Mesendoderm (in vitro differentiated cells): ENCODE data around the gene JAKMIP1.

Experiments used
- DNase-seq: peaks from one replicate; pipeline ENCODE4 v3.0.0; 2013
- H2AK5ac ChIP-seq: 2 replicates; pipeline ENCODE4 v1.6.1; 2013; ENCODE audit warnings: low read length, inconsistent platforms
- H2BK120ac ChIP-seq: 2 replicates; pipeline ENCODE4 v1.6.1; 2013; ENCODE audit warnings: low read depth, mild to moderate bottlenecking, low read length, moderate library complexity, mixed read lengths
- H2BK15ac ChIP-seq: replicated peaks from 2 replicates; pipeline ENCODE4 v1.6.1; 2013; ENCODE audit warnings: low read depth, mild to moderate bottlenecking, moderate library complexity
- H2BK5ac ChIP-seq: 2 replicates; pipeline ENCODE4 v1.6.1; 2013; ENCODE audit warnings: low read length, inconsistent platforms
- H3K18ac ChIP-seq: 2 replicates; pipeline ENCODE4 v1.6.1; 2013; ENCODE audit warnings: mild to moderate bottlenecking, low read length, mixed read lengths
- H3K23ac ChIP-seq: one replicate; pipeline ENCODE4 v1.6.1; 2013; ENCODE audit warnings: low read length
- H3K27ac ChIP-seq: 2 replicates; pipeline ENCODE4 v1.5.1; 2013; ENCODE audit warnings: low read depth, mild to moderate bottlenecking, inconsistent platforms, low read length, moderate library complexity
- H3K27me3 ChIP-seq: 2 replicates; pipeline ENCODE4 v1.6.1; 2013; ENCODE audit warnings: low read length, control low read depth, mild to moderate bottlenecking, inconsistent platforms; ENCODE audit not compliant: insufficient read depth, poor library complexity
- H3K36me3 ChIP-seq: 2 replicates; pipeline ENCODE4 v1.6.1; 2013; ENCODE audit warnings: low read length, inconsistent platforms; ENCODE audit not compliant: control insufficient read depth, insufficient read depth
- H3K4ac ChIP-seq: one replicate; pipeline ENCODE4 v1.6.1; 2013; ENCODE audit warnings: low read depth, mild to moderate bottlenecking, low read length, moderate library complexity
- H3K4me1 ChIP-seq: 2 replicates; pipeline ENCODE4 v1.6.1; 2013; ENCODE audit warnings: low read depth, low read length, inconsistent platforms; ENCODE audit not compliant: control insufficient read depth
- H3K4me2 ChIP-seq: 2 replicates; pipeline ENCODE4 v1.6.1; 2013; ENCODE audit warnings: low read length
- H3K4me3 ChIP-seq: 2 replicates; pipeline ENCODE4 v1.5.1; 2013; ENCODE audit warnings: mild to moderate bottlenecking, low read length
- H3K56ac ChIP-seq: one replicate; pipeline ENCODE4 v1.6.1; 2013; ENCODE audit warnings: low read length
- H3K79me1 ChIP-seq: 2 replicates; pipeline ENCODE4 v1.6.1; 2013; ENCODE audit warnings: low read length, inconsistent platforms
- H3K79me2 ChIP-seq: 2 replicates; pipeline ENCODE4 v1.6.1; 2013; ENCODE audit warnings: mild to moderate bottlenecking, low read length; ENCODE audit not compliant: control insufficient read depth, insufficient read depth
- H3K9ac ChIP-seq: 2 replicates; pipeline ENCODE4 v1.6.1; 2013; ENCODE audit warnings: low read length, inconsistent platforms
- H4K5ac ChIP-seq: one replicate; pipeline ENCODE4 v1.6.1; 2013; ENCODE audit warnings: low read length
- H4K8ac ChIP-seq: one replicate; pipeline ENCODE4 v1.6.1; 2013; ENCODE audit warnings: low read depth, mild to moderate bottlenecking, control low read depth, low read length, moderate library complexity
- WGBS: extraction: QIAGEN DNeasy Blood & Tissue Kit; methylation state at CpG from one replicate; pipeline ENCODE4 v1.1.7; 2013; ENCODE audit warnings: low lambda C conversion rate, missing lambda C conversion rate; ENCODE audit not compliant: insufficient coverage; ENCODE audit errors: extremely low coverage; 5-methylcytosine and 5-hydroxymethylcytosine counted together

The JAKMIP1 gene

DNA sequence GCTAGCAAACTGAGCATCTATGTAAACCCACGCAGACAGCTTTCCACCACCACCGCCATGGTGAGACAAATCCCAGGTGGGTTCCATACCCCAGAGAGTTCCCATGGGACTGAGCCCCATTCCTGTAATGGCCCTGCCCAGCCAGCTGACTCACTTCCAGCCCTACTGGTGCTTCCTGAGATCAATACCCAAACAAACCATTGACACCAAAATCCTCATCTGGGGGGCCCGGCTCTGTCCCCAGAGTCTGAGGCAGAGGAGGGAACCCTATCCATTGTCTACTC is 30.1 kb upstream of the JAKMIP1 start:
- Histone ChIP-seq H3K18ac (no peak overlapping the region), H3K27me3 (no peaks in the 10 kb centered on the region), H3K79me2 (no peaks in the 10 kb centered on the region), H2BK15ac (no peak overlapping the region), H3K4ac (no peak overlapping the region), H4K8ac (no peak overlapping the region), H2BK5ac (no peak overlapping the region), H3K4me1 (no peaks in the 10 kb centered on the region), H3K27ac (no peak overlapping the region), H4K5ac (no peak overlapping the region), H3K56ac (no peak overlapping the region), H3K36me3 (no peaks in the 10 kb centered on the region), H3K23ac (no peak overlapping the region), H3K79me1 (no peaks in the 10 kb centered on the region), H2AK5ac (no peak overlapping the region), H3K9ac (no peak overlapping the region), H2BK120ac (no peak overlapping the region), H3K4me3 (no peak overlapping the region), H3K4me2 (no peak overlapping the region)
- no CpG with 5 or more reads among the region's 3 CpGs for WGBS
- no peak for DNase-seq

GRCh38 chr4:6229671-6230501 is 29.5 kb upstream of the JAKMIP1 start:
- no peak overlapping the region for H2BK15ac ChIP-seq

DNA sequence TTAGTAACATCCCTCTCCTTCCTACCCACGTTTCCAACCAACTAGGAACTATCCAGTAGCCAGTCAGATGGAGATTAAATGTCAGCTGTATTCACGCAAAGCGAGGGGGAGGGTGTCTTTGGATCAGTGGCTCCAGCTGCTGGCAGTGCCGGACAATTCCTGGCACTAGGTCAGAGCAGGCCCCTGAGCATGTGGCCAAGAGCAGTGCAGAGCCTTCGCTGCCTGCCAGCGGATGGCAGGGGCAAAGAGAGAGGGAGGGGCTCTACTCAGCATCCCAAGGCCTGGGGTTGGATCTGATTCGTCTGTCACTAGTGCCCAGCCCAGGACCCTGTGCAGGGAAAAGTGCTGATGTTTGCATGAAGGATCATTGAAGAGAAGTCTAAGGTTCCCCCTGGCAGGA is 28.7 kb upstream of the JAKMIP1 start:
- Histone ChIP-seq H3K18ac (no peak overlapping the region), H3K4ac (no peak overlapping the region), H3K4me3 (no peak overlapping the region), H4K8ac (no peak overlapping the region), H3K79me1 (no peaks in the 10 kb centered on the region), H3K4me2 (no peak overlapping the region), H4K5ac (no peak overlapping the region), H3K56ac (no peak overlapping the region), H3K9ac (no peak overlapping the region), H3K36me3 (no peaks in the 10 kb centered on the region), H2AK5ac (no peak overlapping the region), H2BK5ac (no peak overlapping the region), H3K4me1 (peaks cover under 1% of the 10 kb centered on the region), H2BK15ac (no peak overlapping the region), H3K27ac (no peak overlapping the region), H3K79me2 (no peaks in the 10 kb centered on the region), H2BK120ac (no peak overlapping the region), H3K23ac (no peak overlapping the region), H3K27me3 (no peaks in the 10 kb centered on the region)
- WGBS: no CpG with 5 or more reads among the region's 7 CpGs
- DNase-seq: no peak

More at GRCh38 chr4:6229671-6230501, 29.5 kb upstream of the JAKMIP1 start:
- no peak overlapping the region for H4K5ac ChIP-seq
- no peak overlapping the region for H3K23ac ChIP-seq
- DNase-seq: no peak
- no peaks in the 10 kb centered on the region for H3K27me3 ChIP-seq
- no peaks in the 10 kb centered on the region for H3K79me1 ChIP-seq
- no CpG with 5 or more reads among the region's 18 CpGs for WGBS
- no peak overlapping the region for H3K4ac ChIP-seq
- no peak overlapping the region for H2BK5ac ChIP-seq
- no peak overlapping the region for H3K4me2 ChIP-seq
- H2AK5ac ChIP-seq: no peak overlapping the region
- no peak overlapping the region for H3K18ac ChIP-seq
- H3K56ac ChIP-seq: no peak overlapping the region
- H3K9ac ChIP-seq: no peak overlapping the region
- H3K4me3 ChIP-seq: no peak overlapping the region
- H3K36me3 ChIP-seq: no peaks in the 10 kb centered on the region
- H3K79me2 ChIP-seq: no peaks in the 10 kb centered on the region
- H4K8ac ChIP-seq: no peak overlapping the region
- H2BK120ac ChIP-seq: no peak overlapping the region
- H3K27ac ChIP-seq: no peak overlapping the region
- H3K4me1 ChIP-seq: no peaks in the 10 kb centered on the region

GRCh38 chr4:6228158-6229067 is 28.1 kb upstream of the JAKMIP1 start:
- no peak for DNase-seq

DNA sequence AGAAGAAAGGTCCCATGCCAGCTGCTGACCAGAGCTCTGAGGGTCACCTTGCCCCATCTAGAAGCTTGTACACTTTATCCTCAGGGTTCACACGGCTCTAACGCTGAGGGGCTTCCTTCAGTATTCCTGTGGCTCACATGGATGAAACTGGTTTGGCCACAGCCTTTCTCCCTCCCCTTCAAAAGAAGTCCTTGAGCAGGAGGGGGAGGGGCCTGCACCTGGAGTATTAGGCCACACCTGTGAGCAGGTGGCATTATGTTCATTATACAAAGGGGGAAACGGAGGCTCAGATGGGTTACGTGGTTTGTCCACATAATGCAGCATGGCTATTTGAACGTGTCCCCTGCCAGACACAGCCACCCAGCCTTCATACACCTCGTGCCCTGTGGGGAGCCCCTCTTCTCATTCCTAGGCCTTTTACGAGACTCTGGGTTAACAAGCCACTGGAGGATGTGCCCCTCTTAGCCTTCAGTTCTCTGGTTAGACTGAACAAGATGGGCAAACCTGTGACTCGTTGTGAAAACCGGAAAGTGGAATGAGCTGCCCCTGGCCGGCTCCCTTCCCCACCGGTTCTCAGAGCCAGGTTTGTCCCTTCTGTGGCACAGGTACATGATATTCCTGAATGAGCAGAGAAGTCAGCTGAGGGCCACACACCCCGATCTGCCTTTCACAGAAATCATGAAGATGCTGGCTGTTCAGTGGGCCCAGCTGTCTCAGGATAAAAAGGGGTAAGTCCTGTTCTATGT is 27.2 kb upstream of the JAKMIP1 start:
- Histone ChIP-seq H3K4me2 (no peak overlapping the region), H4K5ac (no peak overlapping the region), H2BK15ac (no peak overlapping the region), H2BK120ac (no peak overlapping the region), H3K56ac (no peak overlapping the region), H3K9ac (no peak overlapping the region), H3K36me3 (no peaks in the 10 kb centered on the region), H3K79me1 (no peaks in the 10 kb centered on the region), H3K23ac (no peak overlapping the region), H2AK5ac (no peak overlapping the region), H3K4me3 (no peak overlapping the region), H4K8ac (no peak overlapping the region), H3K18ac (no peak overlapping the region), H3K4me1 (peaks cover 4% of the 10 kb centered on the region), H3K27ac (no peak overlapping the region), H3K4ac (no peak overlapping the region), H2BK5ac (no peak overlapping the region), H3K27me3 (no peaks in the 10 kb centered on the region), H3K79me2 (no peaks in the 10 kb centered on the region)
- no peak for DNase-seq
- WGBS: no CpG with 5 or more reads among the region's 12 CpGs

More at GRCh38 chr4:6228158-6229067, 28.1 kb upstream of the JAKMIP1 start:
- H3K4me1 ChIP-seq: peaks cover 4% of the 10 kb centered on the region
- no peak overlapping the region for H3K9ac ChIP-seq
- H3K4ac ChIP-seq: no peak overlapping the region
- H3K27me3 ChIP-seq: no peaks in the 10 kb centered on the region
- no peak overlapping the region for H3K18ac ChIP-seq
- no peaks in the 10 kb centered on the region for H3K79me1 ChIP-seq
- H2BK5ac ChIP-seq: no peak overlapping the region
- H3K23ac ChIP-seq: no peak overlapping the region
- H3K56ac ChIP-seq: no peak overlapping the region
- H3K27ac ChIP-seq: no peak overlapping the region
- H3K4me2 ChIP-seq: no peak overlapping the region
- H4K5ac ChIP-seq: no peak overlapping the region
- no peak overlapping the region for H3K4me3 ChIP-seq
- H4K8ac ChIP-seq: no peak overlapping the region
- WGBS: no CpG with 5 or more reads among the region's 16 CpGs
- no peak overlapping the region for H2BK15ac ChIP-seq
- no peak overlapping the region for H2AK5ac ChIP-seq
- no peaks in the 10 kb centered on the region for H3K36me3 ChIP-seq
- H2BK120ac ChIP-seq: no peak overlapping the region
- no peaks in the 10 kb centered on the region for H3K79me2 ChIP-seq
